GM23338 (cell line): Measurements from ENCODE around the gene DSCAML1. TPM values are rescaled to one million over a fixed set of nuclear protein-coding genes. Genes with fewer than 3 reads are reported as not detected.

Experiments used
- ATAC-seq: fragments of 200-7000 bp; cut with Tn5 transposase; 3 replicates; pipeline ENCODE4 v1.9.1; 2020
- DNase-seq: peaks from one replicate; pipeline ENCODE4 v3.0.0-alpha.2; 2015; ENCODE audit warnings: low spot score
- H2AFZ ChIP-seq: fragments of 200-600 bp; sonication (generic); 2 replicates; pipeline ENCODE4 v1.8.0; 2016; ENCODE audit warnings: antibody characterized with exemption, mild to moderate bottlenecking, moderate library complexity
- H3F3A ChIP-seq: fragments of 200-600 bp; sonication (generic); replicated peaks from 2 replicates; pipeline ENCODE4 v1.8.0; 2017; ENCODE audit warnings: antibody characterized with exemption, mixed run types, low read depth
- H3K27ac ChIP-seq: fragments of 200-600 bp; sonication (generic); 2 replicates; pipeline ENCODE4 v1.6.1; 2016; ENCODE audit warnings: low read depth
- H3K27me3 ChIP-seq: fragments of 200-600 bp; sonication (generic); 2 replicates; pipeline ENCODE4 v1.8.0; 2016; ENCODE audit warnings: mild to moderate bottlenecking, mixed run types, moderate library complexity; ENCODE audit not compliant: insufficient read depth
- H3K36me3 ChIP-seq: fragments of 200-600 bp; sonication (generic); 2 replicates; pipeline ENCODE4 v1.8.0; 2016; ENCODE audit warnings: mild to moderate bottlenecking; ENCODE audit not compliant: insufficient read depth
- H3K4me1 ChIP-seq: fragments of 200-600 bp; sonication (generic); 2 replicates; pipeline ENCODE4 v1.8.0; 2016; ENCODE audit warnings: mild to moderate bottlenecking, moderate library complexity; ENCODE audit not compliant: insufficient read depth
- H3K4me2 ChIP-seq: fragments of 200-600 bp; sonication (generic); 2 replicates; pipeline ENCODE4 v1.7.1; 2017; ENCODE audit warnings: mixed run types
- H3K4me3 ChIP-seq: fragments of 200-600 bp; sonication (generic); 2 replicates; pipeline ENCODE4 v1.6.1; 2016; ENCODE audit warnings: mixed run types
- H3K79me2 ChIP-seq: fragments of 200-600 bp; sonication (generic); replicated peaks from 2 replicates; pipeline ENCODE4 v1.8.0; 2017; ENCODE audit warnings: mild to moderate bottlenecking; ENCODE audit not compliant: insufficient read depth
- H3K9me2 ChIP-seq: fragments of 200-600 bp; sonication (generic); 2 replicates; pipeline ENCODE4 v1.8.0; 2017; ENCODE audit not compliant: insufficient read depth
- H4K20me1 ChIP-seq: fragments of 200-600 bp; sonication (generic); replicated peaks from 2 replicates; pipeline ENCODE4 v1.8.0; 2017; ENCODE audit warnings: mild to moderate bottlenecking; ENCODE audit not compliant: insufficient read depth
- H3K27ac Mint-ChIP-seq: 2 replicates; pipeline ENCODE4 v1.8.0; 2020; ENCODE audit warnings: inconsistent platforms, mild to moderate bottlenecking, moderate library complexity, mixed read lengths
- H3K27me3 Mint-ChIP-seq: 3 replicates; pipeline ENCODE4 v1.8.0; 2022; ENCODE audit warnings: low read depth, mild to moderate bottlenecking, moderate library complexity, mixed read lengths, inconsistent platforms; ENCODE audit not compliant: insufficient read depth, poor library complexity
- H3K36me3 Mint-ChIP-seq: 3 replicates; pipeline ENCODE4 v1.8.0; 2021; ENCODE audit warnings: low read depth, mild to moderate bottlenecking, inconsistent platforms, moderate library complexity, mixed read lengths
- H3K4me1 Mint-ChIP-seq: 3 replicates; pipeline ENCODE4 v1.8.0; 2020; ENCODE audit warnings: mild to moderate bottlenecking, inconsistent platforms, mixed read lengths
- H3K4me3 Mint-ChIP-seq: 3 replicates; pipeline ENCODE4 v1.8.0; 2021; ENCODE audit warnings: moderate library complexity, mild to moderate bottlenecking, inconsistent platforms, mixed read lengths
- H3K9me3 Mint-ChIP-seq: 3 replicates; pipeline ENCODE4 v1.8.0; 2020; ENCODE audit warnings: moderate library complexity, mild to moderate bottlenecking, inconsistent platforms, mixed read lengths
- CREB1 ChIP-seq: fragments of 250-450 bp; sonication (Bioruptor Pico); IDR thresholded peaks from 2 replicates; pipeline ENCODE4 v1.5.0; 2020; ENCODE audit warnings: low read depth, mild to moderate bottlenecking, moderate library complexity
- EZH2 ChIP-seq: fragments of 200-600 bp; sonication (generic); IDR thresholded peaks from one replicate; pipeline ENCODE4 v1.8.0; 2017; ENCODE audit warnings: antibody characterized with exemption, mild to moderate bottlenecking, low read depth; ENCODE audit not compliant: unreplicated experiment
- EZH2phosphoT487 ChIP-seq: fragments of 200-600 bp; sonication (generic); IDR thresholded peaks from one replicate; pipeline ENCODE4 v1.8.1; 2018; ENCODE audit warnings: antibody characterized with exemption; ENCODE audit not compliant: unreplicated experiment
- JUNB ChIP-seq: IDR thresholded peaks from one replicate; pipeline ENCODE4 v1.6.1; 2016; ENCODE audit warnings: antibody characterized with exemption; ENCODE audit not compliant: unreplicated experiment
- NANOG ChIP-seq: IDR thresholded peaks from 2 replicates; pipeline ENCODE4 v1.6.1; 2016; ENCODE audit warnings: antibody characterized with exemption, borderline replicate concordance
- POLR2AphosphoS5 ChIP-seq: IDR thresholded peaks from 2 replicates; pipeline ENCODE4 v1.6.1; 2016; ENCODE audit warnings: antibody characterized with exemption, low read depth
- STAT1 ChIP-seq: IDR thresholded peaks from one replicate; pipeline ENCODE4 v1.6.1; 2016; ENCODE audit warnings: antibody characterized with exemption; ENCODE audit not compliant: unreplicated experiment
- ZNF114 ChIP-seq: fragments of 250-450 bp; sonication (Bioruptor Pico); IDR thresholded peaks from 2 replicates; pipeline ENCODE4 v1.5.0; 2020; ENCODE audit warnings: mild to moderate bottlenecking, moderate library complexity
- polyA plus RNA-seq: library from polyadenylated mRNA; unstranded; fragments of >200 nt; fragmentation: Nextera tagmentation; extraction: Ambion mirVana; gene quantifications from 2 replicates; pipeline ENCODE4 v1.2.1, GENCODE V29; 2016
- total RNA-seq: library from RNA; depleted of rRNA; stranded (reverse); fragments of >200 nt; shearing (Covaris generic); gene quantifications from 2 replicates; pipeline ENCODE4 v1.2.3, GENCODE V29; 2014
- TF ChIP-seq, protein P1 (sequence below): fragments of 250-450 bp; sonication (Bioruptor Pico); IDR thresholded peaks from 2 replicates; pipeline ENCODE4 v1.5.0; 2020; ENCODE audit warnings: mild to moderate bottlenecking, moderate library complexity
- TF ChIP-seq, protein P2 (sequence below), 2 experiments: fragments of 200-600 bp in 1 of 2; sonication (generic) in 1 of 2; conservative IDR thresholded peaks; 2 replicates each; pipeline versions ENCODE4 v1.5.1 to v1.6.1; 2016 to 2017; ENCODE audit warnings: antibody characterized with exemption in 2 of 2, low read depth in 2 of 2, mild to moderate bottlenecking in 2 of 2, moderate library complexity in 1 of 2
- TF ChIP-seq, protein P3 (sequence below): IDR thresholded peaks from one replicate; pipeline ENCODE4 v1.6.1; 2018; ENCODE audit warnings: antibody characterized with exemption; ENCODE audit not compliant: unreplicated experiment

DSCAML1 gene
- total and polyA plus RNA-seq, 2 experiments from 2014 or later: 0.17 TPM; not detected in 1

DNA sequence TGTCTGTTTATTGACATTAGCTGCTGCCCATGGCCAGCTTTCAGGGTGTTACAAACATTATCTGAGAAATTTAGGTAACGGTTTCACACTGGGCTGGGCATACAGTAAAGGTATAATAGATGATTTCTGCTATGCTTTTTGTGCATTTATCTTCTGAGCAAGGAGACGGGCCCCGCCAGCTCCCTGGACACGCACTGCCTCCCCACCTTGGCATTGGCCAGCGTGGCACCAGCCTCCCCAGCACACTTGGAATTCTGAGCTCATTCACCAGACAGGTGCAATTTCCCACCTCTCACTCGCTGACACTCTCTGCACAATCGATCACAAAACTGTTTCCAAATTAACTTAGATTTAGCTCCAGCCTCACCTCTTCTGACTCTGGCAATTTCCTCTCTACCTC is 246.6 kb downstream of the DSCAML1 start:
- no peaks in the 10 kb centered on the region for H3K36me3 ChIP-seq
- Mint-ChIP-seq H3K4me3 (no peak overlapping the region), H3K27ac (no peak overlapping the region), H3K36me3 (no peaks in the 10 kb centered on the region), H3K27me3 (peaks cover 23% of the 10 kb centered on the region), H3K4me1 (peaks cover 24% of the 10 kb centered on the region), H3K9me3 (no peaks in the 10 kb centered on the region)
- no peak overlapping the region for H3K4me3 ChIP-seq
- TF ChIP-seq, protein P1, sequence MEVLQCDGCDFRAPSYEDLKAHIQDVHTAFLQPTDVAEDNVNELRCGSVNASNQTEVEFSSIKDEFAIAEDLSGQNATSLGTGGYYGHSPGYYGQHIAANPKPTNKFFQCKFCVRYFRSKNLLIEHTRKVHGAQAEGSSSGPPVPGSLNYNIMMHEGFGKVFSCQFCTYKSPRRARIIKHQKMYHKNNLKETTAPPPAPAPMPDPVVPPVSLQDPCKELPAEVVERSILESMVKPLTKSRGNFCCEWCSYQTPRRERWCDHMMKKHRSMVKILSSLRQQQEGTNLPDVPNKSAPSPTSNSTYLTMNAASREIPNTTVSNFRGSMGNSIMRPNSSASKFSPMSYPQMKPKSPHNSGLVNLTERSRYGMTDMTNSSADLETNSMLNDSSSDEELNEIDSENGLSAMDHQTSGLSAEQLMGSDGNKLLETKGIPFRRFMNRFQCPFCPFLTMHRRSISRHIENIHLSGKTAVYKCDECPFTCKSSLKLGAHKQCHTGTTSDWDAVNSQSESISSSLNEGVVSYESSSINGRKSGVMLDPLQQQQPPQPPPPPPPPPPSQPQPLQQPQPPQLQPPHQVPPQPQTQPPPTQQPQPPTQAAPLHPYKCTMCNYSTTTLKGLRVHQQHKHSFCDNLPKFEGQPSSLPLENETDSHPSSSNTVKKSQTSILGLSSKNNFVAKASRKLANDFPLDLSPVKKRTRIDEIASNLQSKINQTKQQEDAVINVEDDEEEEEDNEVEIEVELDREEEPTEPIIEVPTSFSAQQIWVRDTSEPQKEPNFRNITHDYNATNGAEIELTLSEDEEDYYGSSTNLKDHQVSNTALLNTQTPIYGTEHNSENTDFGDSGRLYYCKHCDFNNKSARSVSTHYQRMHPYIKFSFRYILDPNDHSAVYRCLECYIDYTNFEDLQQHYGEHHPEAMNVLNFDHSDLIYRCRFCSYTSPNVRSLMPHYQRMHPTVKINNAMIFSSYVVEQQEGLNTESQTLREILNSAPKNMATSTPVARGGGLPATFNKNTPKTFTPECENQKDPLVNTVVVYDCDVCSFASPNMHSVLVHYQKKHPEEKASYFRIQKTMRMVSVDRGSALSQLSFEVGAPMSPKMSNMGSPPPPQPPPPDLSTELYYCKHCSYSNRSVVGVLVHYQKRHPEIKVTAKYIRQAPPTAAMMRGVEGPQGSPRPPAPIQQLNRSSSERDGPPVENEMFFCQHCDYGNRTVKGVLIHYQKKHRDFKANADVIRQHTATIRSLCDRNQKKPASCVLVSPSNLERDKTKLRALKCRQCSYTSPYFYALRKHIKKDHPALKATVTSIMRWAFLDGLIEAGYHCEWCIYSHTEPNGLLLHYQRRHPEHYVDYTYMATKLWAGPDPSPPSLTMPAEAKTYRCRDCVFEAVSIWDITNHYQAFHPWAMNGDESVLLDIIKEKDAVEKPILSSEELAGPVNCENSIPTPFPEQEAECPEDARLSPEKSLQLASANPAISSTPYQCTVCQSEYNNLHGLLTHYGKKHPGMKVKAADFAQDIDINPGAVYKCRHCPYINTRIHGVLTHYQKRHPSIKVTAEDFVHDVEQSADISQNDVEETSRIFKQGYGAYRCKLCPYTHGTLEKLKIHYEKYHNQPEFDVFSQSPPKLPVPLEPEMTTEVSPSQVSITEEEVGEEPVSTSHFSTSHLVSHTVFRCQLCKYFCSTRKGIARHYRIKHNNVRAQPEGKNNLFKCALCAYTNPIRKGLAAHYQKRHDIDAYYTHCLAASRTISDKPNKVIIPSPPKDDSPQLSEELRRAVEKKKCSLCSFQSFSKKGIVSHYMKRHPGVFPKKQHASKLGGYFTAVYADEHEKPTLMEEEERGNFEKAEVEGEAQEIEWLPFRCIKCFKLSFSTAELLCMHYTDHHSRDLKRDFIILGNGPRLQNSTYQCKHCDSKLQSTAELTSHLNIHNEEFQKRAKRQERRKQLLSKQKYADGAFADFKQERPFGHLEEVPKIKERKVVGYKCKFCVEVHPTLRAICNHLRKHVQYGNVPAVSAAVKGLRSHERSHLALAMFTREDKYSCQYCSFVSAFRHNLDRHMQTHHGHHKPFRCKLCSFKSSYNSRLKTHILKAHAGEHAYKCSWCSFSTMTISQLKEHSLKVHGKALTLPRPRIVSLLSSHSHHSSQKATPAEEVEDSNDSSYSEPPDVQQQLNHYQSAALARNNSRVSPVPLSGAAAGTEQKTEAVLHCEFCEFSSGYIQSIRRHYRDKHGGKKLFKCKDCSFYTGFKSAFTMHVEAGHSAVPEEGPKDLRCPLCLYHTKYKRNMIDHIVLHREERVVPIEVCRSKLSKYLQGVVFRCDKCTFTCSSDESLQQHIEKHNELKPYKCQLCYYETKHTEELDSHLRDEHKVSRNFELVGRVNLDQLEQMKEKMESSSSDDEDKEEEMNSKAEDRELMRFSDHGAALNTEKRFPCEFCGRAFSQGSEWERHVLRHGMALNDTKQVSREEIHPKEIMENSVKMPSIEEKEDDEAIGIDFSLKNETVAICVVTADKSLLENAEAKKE (CRISPR knock-in tag): no peak
- H3K79me2 ChIP-seq: no peaks in the 10 kb centered on the region
- H3K27ac ChIP-seq: no peak overlapping the region
- DNase-seq: no peak
- no peak overlapping the region for H3K4me2 ChIP-seq
- H4K20me1 ChIP-seq: no peaks in the 10 kb centered on the region
- no peaks in the 10 kb centered on the region for H3K9me2 ChIP-seq
- ATAC-seq: no peak
- H3F3A ChIP-seq: no peaks in the 10 kb centered on the region
- H3K27me3 ChIP-seq: no peaks in the 10 kb centered on the region
- H2AFZ ChIP-seq: no peak overlapping the region
- peaks cover 19% of the 10 kb centered on the region for H3K4me1 ChIP-seq

DNA sequence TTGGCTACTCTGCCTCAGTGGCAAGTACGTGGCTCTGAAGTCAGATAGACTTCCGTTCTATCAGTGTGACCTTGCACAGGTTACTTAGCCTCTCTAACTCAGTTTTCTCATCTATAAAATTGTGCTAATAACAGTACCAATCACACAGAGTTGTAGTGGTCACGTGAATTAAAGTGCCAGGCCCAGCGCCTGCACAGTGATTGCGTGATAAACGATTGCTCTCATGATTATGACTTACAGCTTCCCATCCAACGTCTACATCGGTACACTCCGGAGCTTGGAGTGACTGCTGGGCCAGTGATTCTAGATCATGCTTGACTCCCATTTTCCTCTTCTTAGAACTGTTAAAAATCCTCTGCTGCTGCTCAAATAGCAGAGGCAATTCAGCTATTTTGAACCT is 247.6 kb downstream of the DSCAML1 start:
- H3K79me2 ChIP-seq: no peaks in the 10 kb centered on the region
- H4K20me1 ChIP-seq: no peaks in the 10 kb centered on the region
- no peak overlapping the region for H3K4me3 ChIP-seq
- Mint-ChIP-seq H3K27me3 (peaks cover 20% of the 10 kb centered on the region), H3K27ac (no peak overlapping the region), H3K36me3 (no peaks in the 10 kb centered on the region), H3K9me3 (no peaks in the 10 kb centered on the region), H3K4me1 (peaks cover 27% of the 10 kb centered on the region), H3K4me3 (no peak overlapping the region)
- no peaks in the 10 kb centered on the region for H3K36me3 ChIP-seq
- H3K4me2 ChIP-seq: no peak overlapping the region
- no peaks in the 10 kb centered on the region for H3K27me3 ChIP-seq
- H2AFZ ChIP-seq: no peak overlapping the region
- ATAC-seq (no peak), DNase-seq (no peak)
- no peak overlapping the region for H3K27ac ChIP-seq
- H3F3A ChIP-seq: no peaks in the 10 kb centered on the region
- H3K4me1 ChIP-seq: peaks cover 19% of the 10 kb centered on the region
- H3K9me2 ChIP-seq: no peaks in the 10 kb centered on the region
- TF ChIP-seq ZNF114 (CRISPR knock-in tag) (no peak), EZH2phosphoT487 (no peak), EZH2 (no peak), JUNB (no peak), STAT1 (no peak), NANOG (no peak), POLR2AphosphoS5 (no peak), CREB1 (CRISPR knock-in tag) (no peak)
- TF ChIP-seq, protein P2, sequence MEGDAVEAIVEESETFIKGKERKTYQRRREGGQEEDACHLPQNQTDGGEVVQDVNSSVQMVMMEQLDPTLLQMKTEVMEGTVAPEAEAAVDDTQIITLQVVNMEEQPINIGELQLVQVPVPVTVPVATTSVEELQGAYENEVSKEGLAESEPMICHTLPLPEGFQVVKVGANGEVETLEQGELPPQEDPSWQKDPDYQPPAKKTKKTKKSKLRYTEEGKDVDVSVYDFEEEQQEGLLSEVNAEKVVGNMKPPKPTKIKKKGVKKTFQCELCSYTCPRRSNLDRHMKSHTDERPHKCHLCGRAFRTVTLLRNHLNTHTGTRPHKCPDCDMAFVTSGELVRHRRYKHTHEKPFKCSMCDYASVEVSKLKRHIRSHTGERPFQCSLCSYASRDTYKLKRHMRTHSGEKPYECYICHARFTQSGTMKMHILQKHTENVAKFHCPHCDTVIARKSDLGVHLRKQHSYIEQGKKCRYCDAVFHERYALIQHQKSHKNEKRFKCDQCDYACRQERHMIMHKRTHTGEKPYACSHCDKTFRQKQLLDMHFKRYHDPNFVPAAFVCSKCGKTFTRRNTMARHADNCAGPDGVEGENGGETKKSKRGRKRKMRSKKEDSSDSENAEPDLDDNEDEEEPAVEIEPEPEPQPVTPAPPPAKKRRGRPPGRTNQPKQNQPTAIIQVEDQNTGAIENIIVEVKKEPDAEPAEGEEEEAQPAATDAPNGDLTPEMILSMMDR (conservative IDR thresholded peaks at IDR 0.05; ENCODE audit: low read depth in 2 of 2): no peak
- TF ChIP-seq, protein P3, sequence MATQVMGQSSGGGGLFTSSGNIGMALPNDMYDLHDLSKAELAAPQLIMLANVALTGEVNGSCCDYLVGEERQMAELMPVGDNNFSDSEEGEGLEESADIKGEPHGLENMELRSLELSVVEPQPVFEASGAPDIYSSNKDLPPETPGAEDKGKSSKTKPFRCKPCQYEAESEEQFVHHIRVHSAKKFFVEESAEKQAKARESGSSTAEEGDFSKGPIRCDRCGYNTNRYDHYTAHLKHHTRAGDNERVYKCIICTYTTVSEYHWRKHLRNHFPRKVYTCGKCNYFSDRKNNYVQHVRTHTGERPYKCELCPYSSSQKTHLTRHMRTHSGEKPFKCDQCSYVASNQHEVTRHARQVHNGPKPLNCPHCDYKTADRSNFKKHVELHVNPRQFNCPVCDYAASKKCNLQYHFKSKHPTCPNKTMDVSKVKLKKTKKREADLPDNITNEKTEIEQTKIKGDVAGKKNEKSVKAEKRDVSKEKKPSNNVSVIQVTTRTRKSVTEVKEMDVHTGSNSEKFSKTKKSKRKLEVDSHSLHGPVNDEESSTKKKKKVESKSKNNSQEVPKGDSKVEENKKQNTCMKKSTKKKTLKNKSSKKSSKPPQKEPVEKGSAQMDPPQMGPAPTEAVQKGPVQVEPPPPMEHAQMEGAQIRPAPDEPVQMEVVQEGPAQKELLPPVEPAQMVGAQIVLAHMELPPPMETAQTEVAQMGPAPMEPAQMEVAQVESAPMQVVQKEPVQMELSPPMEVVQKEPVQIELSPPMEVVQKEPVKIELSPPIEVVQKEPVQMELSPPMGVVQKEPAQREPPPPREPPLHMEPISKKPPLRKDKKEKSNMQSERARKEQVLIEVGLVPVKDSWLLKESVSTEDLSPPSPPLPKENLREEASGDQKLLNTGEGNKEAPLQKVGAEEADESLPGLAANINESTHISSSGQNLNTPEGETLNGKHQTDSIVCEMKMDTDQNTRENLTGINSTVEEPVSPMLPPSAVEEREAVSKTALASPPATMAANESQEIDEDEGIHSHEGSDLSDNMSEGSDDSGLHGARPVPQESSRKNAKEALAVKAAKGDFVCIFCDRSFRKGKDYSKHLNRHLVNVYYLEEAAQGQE: no peak
